Neural cell (in vitro differentiated cells): ENCODE results near the gene CILP. TPM values are rescaled to one million over a fixed set of nuclear protein-coding genes. Genes with fewer than 3 reads are reported as not detected.

Source experiments
- H2AFZ ChIP-seq: fragments of 200-600, 300-800 bp; sonication (generic), shearing (Covaris generic); 2 replicates; pipeline ENCODE4 v1.6.0; 2014; ENCODE audit warnings: low read depth, mild to moderate bottlenecking, antibody characterized with exemption, low read length, moderate library complexity
- H3F3A ChIP-seq: fragments of 200-600 bp; shearing (Covaris generic); 2 replicates; pipeline ENCODE4 v1.6.1; 2016; ENCODE audit warnings: mild to moderate bottlenecking, moderate library complexity, mixed read lengths, antibody characterized with exemption, low read length; ENCODE audit not compliant: insufficient read depth, poor library complexity, severe bottlenecking
- H3K27ac ChIP-seq: fragments of 200-600, 300-800 bp; sonication (generic), shearing (Covaris generic); 2 replicates; pipeline ENCODE4 v1.5.1; 2014; ENCODE audit warnings: mild to moderate bottlenecking, low read length, moderate library complexity
- H3K27me3 ChIP-seq: fragments of 300-800, 200-600 bp; sonication (generic), shearing (Covaris generic); 2 replicates; pipeline ENCODE4 v1.6.0; 2014; ENCODE audit warnings: mild to moderate bottlenecking, low read depth, low read length, moderate library complexity; ENCODE audit not compliant: insufficient read depth
- H3K36me3 ChIP-seq: fragments of 300-800, 200-600 bp; sonication (generic), shearing (Covaris generic); 2 replicates; pipeline ENCODE4 v1.5.1; 2014; ENCODE audit warnings: mild to moderate bottlenecking, antibody characterized with exemption, low read length, moderate library complexity; ENCODE audit not compliant: insufficient read depth
- H3K4me2 ChIP-seq: fragments of 300-800, 200-600 bp; sonication (generic), shearing (Covaris generic); 2 replicates; pipeline ENCODE4 v1.6.0; 2014; ENCODE audit warnings: mild to moderate bottlenecking, low read length
- H3K4me3 ChIP-seq: fragments of 300-800, 200-600 bp; sonication (generic), shearing (Covaris generic); 2 replicates; pipeline ENCODE4 v1.5.1; 2014; ENCODE audit warnings: mild to moderate bottlenecking, low read length, moderate library complexity
- H3K79me2 ChIP-seq: fragments of 200-600 bp; shearing (Covaris generic); replicated peaks from 2 replicates; pipeline ENCODE4 v1.6.0; 2014; ENCODE audit warnings: mild to moderate bottlenecking, low read length, moderate library complexity; ENCODE audit not compliant: insufficient read depth
- H3K9ac ChIP-seq: fragments of 300-800, 200-600 bp; sonication (generic), shearing (Covaris generic); 2 replicates; pipeline ENCODE4 v1.6.1; 2016; ENCODE audit warnings: mild to moderate bottlenecking, low read length, mixed read lengths
- H3K9me2 ChIP-seq: fragments of 200-600 bp; shearing (Covaris generic); 2 replicates; pipeline ENCODE4 v1.6.1; 2016; ENCODE audit warnings: mild to moderate bottlenecking, low read length, mixed read lengths; ENCODE audit not compliant: insufficient read depth
- H3K9me3 ChIP-seq: fragments of 200-600, 300-800 bp; sonication (generic), shearing (Covaris generic); 2 replicates; pipeline ENCODE4 v1.6.1; 2016; ENCODE audit warnings: mild to moderate bottlenecking, mixed run types, low read length, moderate library complexity, mixed read lengths
- H4K20me1 ChIP-seq: fragments of 200-600 bp; shearing (Covaris generic); 2 replicates; pipeline ENCODE4 v1.6.1; 2016; ENCODE audit warnings: mild to moderate bottlenecking, mixed run types; ENCODE audit not compliant: insufficient read depth
- CTCF ChIP-seq: fragments of 450-650 bp; IDR thresholded peaks from 2 replicates; pipeline ENCODE4 v1.5.1; 2014; ENCODE audit warnings: antibody characterized with exemption, mild to moderate bottlenecking, moderate library complexity; ENCODE audit not compliant: poor library complexity, severe bottlenecking
- EP300 ChIP-seq: fragments of 450-650 bp; conservative IDR thresholded peaks from 2 replicates; pipeline ENCODE4 v1.6.1; 2014; ENCODE audit warnings: antibody characterized with exemption, mild to moderate bottlenecking, moderate library complexity; ENCODE audit not compliant: poor library complexity, severe bottlenecking
- EZH2 ChIP-seq: fragments of 200-600, 300-800 bp; shearing (Covaris generic), sonication (generic); IDR thresholded peaks from 2 replicates; pipeline ENCODE4 v1.6.1; 2014; ENCODE audit warnings: antibody characterized with exemption, low read length, borderline replicate concordance, mild to moderate bottlenecking; ENCODE audit not compliant: insufficient read depth, poor library complexity, severe bottlenecking
- MXI1 ChIP-seq: fragments of 450-650 bp; conservative IDR thresholded peaks from 2 replicates; pipeline ENCODE4 v1.6.1; 2014; ENCODE audit warnings: antibody characterized with exemption, mild to moderate bottlenecking; ENCODE audit not compliant: poor library complexity, severe bottlenecking
- POLR2AphosphoS5 ChIP-seq: IDR thresholded peaks from 2 replicates; pipeline ENCODE4 v1.6.1; 2012
- RAD21 ChIP-seq: fragments of 450-650 bp; conservative IDR thresholded peaks from 2 replicates; pipeline ENCODE4 v1.6.1; 2014; ENCODE audit warnings: antibody characterized with exemption, mild to moderate bottlenecking, moderate library complexity
- REST ChIP-seq: IDR thresholded peaks from 2 replicates; pipeline ENCODE4 v1.6.1; 2012; ENCODE audit warnings: borderline replicate concordance
- SMC3 ChIP-seq: fragments of 450-650 bp; conservative IDR thresholded peaks from 2 replicates; pipeline ENCODE4 v1.6.1; 2014; ENCODE audit warnings: antibody characterized with exemption, mild to moderate bottlenecking, moderate library complexity; ENCODE audit not compliant: poor library complexity
- TAF1 ChIP-seq: IDR thresholded peaks from 2 replicates; pipeline ENCODE4 v1.6.1; 2012; ENCODE audit warnings: low read depth
- polyA plus RNA-seq: library from polyadenylated mRNA; depleted of rRNA; stranded (reverse); fragments of >200 nt; gene quantifications from 2 replicates; pipeline ENCODE4 v1.2.3, GENCODE V29; 2014

Gene CILP
- polyA plus RNA-seq, 1 donor from 2014 or later: 1.4 TPM

GRCh38 chr15:65213241-65213640 is 2.0 kb upstream of the CILP start:
- Histone ChIP-seq H3K79me2 (no peaks in the 10 kb centered on the region), H2AFZ (no peak overlapping the region), H3F3A (no peaks in the 10 kb centered on the region), H3K9me2 (no peaks in the 10 kb centered on the region), H3K27me3 (no peaks in the 10 kb centered on the region), H3K27ac (no peak overlapping the region), H3K36me3 (no peaks in the 10 kb centered on the region), H4K20me1 (no peaks in the 10 kb centered on the region), H3K4me3 (no peak overlapping the region), H3K4me2 (no peak overlapping the region), H3K9ac (no peak overlapping the region), H3K9me3 (no peaks in the 10 kb centered on the region)
- no peak for TF ChIP-seq MXI1
- TF ChIP-seq RAD21: no peak
- no peak for TF ChIP-seq TAF1
- TF ChIP-seq CTCF: no peak
- TF ChIP-seq EZH2: no peak
- no peak for TF ChIP-seq POLR2AphosphoS5
- TF ChIP-seq REST: no peak
- TF ChIP-seq EP300: no peak
- no peak for TF ChIP-seq SMC3

GRCh38 chr15:65212097-65212496 is 824 bp upstream of the CILP start:
- Histone ChIP-seq H3K36me3 (no peaks in the 10 kb centered on the region), H2AFZ (no peak overlapping the region), H3K9ac (no peak overlapping the region), H3K4me2 (no peak overlapping the region), H4K20me1 (no peaks in the 10 kb centered on the region), H3F3A (no peaks in the 10 kb centered on the region), H3K4me3 (no peak overlapping the region), H3K27ac (no peak overlapping the region), H3K9me3 (no peaks in the 10 kb centered on the region), H3K9me2 (no peaks in the 10 kb centered on the region), H3K27me3 (no peaks in the 10 kb centered on the region), H3K79me2 (no peaks in the 10 kb centered on the region)
- peak; percentile 11 for TF ChIP-seq CTCF
- no peak for TF ChIP-seq POLR2AphosphoS5
